ENCODE results near the gene AUNIP.

The AUNIP gene

DNA sequence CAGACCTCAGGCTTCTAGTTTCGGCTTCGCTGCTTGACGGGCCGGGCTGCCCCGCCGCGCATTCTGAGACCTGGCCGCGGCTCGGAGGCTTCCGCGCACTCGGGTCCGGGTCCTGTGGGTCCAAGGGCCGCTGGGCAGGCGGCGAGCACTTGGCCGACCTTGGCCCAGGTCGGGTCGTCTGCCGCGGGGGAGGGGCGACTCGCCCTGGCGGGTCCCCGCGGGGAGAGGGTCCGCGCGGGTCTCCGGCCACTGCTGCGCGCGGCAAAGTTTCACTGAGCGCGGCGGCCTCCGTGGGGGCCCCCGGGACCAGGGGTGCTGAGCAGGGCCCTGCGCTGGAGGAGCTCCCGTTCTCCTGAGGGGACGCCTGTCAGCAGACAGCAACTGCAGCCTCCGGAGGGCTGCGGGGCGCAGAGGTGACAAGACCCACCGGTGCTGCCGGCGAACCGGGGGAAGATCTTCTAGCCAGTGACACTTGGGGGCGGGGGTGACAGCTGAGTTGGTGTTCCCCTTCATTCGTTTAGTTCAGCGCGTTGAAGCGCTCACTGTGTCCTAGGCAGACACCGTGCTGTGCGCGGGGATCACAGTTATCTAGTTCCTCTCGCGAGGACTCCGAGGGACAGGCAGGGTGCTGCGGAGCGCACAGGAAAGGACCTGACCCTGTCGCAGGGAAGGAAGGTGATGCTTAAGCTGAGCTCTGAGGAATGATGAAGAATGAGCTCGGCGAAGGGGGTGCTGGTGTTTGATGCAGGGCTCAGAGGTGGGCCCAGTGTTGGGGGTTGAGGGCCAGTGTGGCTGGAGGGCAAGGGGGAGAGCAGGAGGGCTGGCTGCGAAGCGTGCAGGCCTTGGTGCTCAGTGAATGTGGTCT is 38.8 kb downstream of the AUNIP start:
- TF ChIP-seq, protein P1, sequence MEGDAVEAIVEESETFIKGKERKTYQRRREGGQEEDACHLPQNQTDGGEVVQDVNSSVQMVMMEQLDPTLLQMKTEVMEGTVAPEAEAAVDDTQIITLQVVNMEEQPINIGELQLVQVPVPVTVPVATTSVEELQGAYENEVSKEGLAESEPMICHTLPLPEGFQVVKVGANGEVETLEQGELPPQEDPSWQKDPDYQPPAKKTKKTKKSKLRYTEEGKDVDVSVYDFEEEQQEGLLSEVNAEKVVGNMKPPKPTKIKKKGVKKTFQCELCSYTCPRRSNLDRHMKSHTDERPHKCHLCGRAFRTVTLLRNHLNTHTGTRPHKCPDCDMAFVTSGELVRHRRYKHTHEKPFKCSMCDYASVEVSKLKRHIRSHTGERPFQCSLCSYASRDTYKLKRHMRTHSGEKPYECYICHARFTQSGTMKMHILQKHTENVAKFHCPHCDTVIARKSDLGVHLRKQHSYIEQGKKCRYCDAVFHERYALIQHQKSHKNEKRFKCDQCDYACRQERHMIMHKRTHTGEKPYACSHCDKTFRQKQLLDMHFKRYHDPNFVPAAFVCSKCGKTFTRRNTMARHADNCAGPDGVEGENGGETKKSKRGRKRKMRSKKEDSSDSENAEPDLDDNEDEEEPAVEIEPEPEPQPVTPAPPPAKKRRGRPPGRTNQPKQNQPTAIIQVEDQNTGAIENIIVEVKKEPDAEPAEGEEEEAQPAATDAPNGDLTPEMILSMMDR (IDR thresholded peaks at IDR 0.05; ENCODE audit: low read length, missing control alignments) = no peak
- DNase-seq (ENCODE audit: low read depth) = peak; percentile 59

DNA sequence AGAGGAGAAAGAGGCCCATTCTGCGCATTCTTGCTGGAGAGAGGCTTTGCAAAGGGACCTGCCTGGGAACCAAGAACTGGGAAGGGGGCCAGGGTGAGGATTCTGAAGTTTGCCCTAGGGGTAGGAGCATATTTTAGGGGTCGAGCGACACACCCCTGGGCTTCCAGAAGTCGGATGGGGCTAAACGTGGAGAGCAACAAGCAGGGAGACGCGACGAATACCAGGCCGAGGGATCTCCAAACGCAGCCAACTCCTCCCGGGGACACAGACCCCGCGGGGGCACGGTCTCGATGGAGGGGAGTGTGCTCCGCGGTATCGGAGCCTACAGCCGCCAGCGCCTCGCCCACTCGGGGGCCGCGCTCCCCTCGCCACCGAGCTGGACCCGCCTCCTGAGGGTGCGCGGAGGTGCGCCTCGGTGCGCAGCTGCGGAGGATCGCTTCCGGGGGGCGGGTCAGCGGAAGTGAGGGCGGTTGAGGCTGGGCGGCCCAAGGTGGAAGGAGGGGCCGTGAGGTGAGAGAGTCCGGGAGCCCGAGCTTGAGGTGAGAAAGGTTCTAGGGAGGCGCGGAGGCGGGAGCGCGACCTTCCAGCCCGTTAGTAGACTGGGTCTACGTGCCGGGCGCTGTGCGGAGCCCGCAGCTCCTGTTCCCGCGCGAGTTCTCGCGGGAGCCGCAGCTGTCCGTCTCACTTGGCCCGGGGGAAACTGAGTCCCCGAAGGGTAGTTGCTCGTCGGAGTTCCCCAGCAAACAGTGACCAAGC is 39.6 kb downstream of the AUNIP start, which contains the start of gene MTFR1L:
Gene MTFR1L (plus strand): TSS at position 464 of the 756 bp plus-strand sequence. CDS start 3,151 bp downstream, outside the sequence.
- TF ChIP-seq, protein P1 (IDR thresholded peaks at IDR 0.05; ENCODE audit: low read length, missing control alignments) = no peak
- peak within 1 kb of the TSS; percentile 90 for H3K4me3 ChIP-seq (replicated peaks; ENCODE audit: low read depth, low read length)
- DNase-seq (ENCODE audit: low read depth) = peak; percentile 68

More for the DNA sequence above, 38.8 kb downstream of the AUNIP start:
- H3K4me3 ChIP-seq (replicated peaks; ENCODE audit: low read depth, low read length) = peak overlapping the region; percentile 90

DNA sequence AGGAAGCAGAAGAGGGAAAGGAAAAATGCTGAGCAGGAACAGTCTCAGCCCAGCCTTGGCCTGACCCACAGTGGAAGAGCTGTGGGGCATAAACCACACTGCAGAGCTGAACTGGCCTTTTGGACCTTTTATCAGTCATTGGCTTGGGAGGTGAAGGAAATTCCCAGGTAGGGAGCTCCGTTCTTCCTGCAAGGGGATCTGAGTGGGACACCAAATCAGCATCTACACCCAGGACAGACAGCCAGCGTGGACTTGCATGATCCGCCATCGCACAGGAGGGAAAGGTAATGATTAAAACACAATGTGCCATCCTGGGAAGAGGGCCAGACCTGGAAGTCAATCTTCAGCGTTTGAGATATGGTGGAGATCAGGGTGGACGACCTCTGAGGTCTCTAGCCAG is 40.7 kb downstream of the AUNIP start:
- peak overlapping the region; percentile 3 for H3K4me3 ChIP-seq (replicated peaks; ENCODE audit: low read depth, low read length)
- TF ChIP-seq, protein P1 (IDR thresholded peaks at IDR 0.05; ENCODE audit: low read length, missing control alignments) = no peak
- no peak for DNase-seq (ENCODE audit: low read depth)

DNA sequence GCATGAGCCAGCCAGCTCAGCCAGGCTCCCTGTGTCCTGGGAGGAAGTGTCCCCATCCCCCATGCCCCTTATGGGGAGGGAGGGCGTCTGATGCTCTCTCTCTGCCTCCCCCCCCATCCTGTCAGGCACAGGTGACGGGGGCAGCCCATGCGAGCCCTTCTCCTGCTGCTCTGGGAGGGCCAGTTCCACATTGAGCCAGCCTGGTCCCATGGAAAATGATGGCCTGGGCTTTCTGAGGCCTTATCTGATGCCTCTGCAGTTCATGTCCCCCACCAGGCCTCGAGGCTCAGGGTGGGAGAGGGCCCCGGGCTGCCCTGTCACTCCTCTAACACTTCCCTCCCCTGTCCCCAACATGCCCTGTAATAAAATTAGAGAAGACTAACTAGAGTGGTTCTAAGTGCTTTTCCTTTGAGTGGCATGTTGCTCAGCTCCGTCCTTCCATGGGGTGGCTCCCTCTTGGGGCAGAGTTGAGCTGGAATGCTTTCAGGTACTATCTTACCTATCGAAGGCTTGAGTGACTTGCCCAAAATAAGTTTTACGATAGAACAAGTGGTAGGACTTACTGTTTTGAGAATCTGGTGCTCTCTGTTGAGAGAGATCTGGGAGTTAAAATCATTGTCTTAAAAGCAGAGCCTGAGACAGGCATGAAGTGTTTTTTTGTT is 41.3 kb downstream of the AUNIP start:
- DNase-seq (ENCODE audit: low read depth) = no peak
- H3K4me3 ChIP-seq (replicated peaks; ENCODE audit: low read depth, low read length) = no peak overlapping the region
- TF ChIP-seq, protein P1 (IDR thresholded peaks at IDR 0.05; ENCODE audit: low read length, missing control alignments) = no peak

DNA sequence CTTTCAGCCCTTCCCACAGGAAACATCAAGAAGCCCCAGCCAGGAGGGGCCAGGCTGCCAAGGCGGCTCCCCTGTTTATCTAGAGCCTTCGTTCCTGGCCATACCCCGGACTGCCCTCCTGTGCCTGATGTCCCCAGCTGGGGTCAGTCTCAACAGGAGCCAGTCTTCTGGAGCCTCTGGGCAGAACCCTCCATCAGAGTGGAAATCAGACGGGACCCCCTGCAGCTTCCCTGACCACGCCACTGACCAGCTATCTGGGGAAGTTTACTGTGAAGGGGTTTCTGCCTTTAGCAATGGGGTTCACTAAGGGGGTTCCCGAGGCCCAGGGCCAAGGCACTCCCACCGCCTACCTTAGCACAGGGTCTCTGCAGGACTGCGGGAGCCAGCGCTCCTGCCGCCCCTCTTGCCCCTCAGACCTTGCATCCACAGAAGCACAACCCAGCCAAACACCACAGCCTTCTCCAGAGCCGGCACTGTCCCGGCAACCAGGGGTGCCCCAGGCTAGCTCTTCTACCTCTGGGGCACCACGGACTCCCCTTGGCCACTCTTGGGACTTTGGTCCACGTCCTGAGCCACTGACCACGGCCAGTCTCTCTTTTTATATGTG is 43.0 kb downstream of the AUNIP start:
- no peak for DNase-seq (ENCODE audit: low read depth)
- TF ChIP-seq, protein P1 (IDR thresholded peaks at IDR 0.05; ENCODE audit: low read length, missing control alignments) = no peak
- H3K4me3 ChIP-seq (replicated peaks; ENCODE audit: low read depth, low read length) = no peak overlapping the region

Measured in fibroblast of pulmonary artery (primary cell).